ENCODE measurements around the gene IGF1R. TPM values are rescaled to one million over a fixed set of nuclear protein-coding genes. Genes with fewer than 3 reads are reported as not detected.

Gene IGF1R
- total and polyA plus RNA-seq, 2 of the 13 experiments (the other 11 are each of a cell fraction or from before 2014, with no cell fraction given), result 15.9 to 18.4 TPM

GRCh38 chr15:98812716-98813446 is 164.5 kb downstream of the IGF1R start (continued):
- TF ChIP-seq SAFB2 (CRISPR knock-in tag; IDR thresholded peaks at IDR 0.05; ENCODE audit: borderline replicate concordance, low read depth), result no peak
- no peak for TF ChIP-seq RBAK (CRISPR knock-in tag; IDR thresholded peaks at IDR 0.05)
- TF ChIP-seq TOPORS (CRISPR knock-in tag; IDR thresholded peaks at IDR 0.05), result no peak
- TF ChIP-seq SIX4 (CRISPR knock-in tag; IDR thresholded peaks at IDR 0.05), result 0 out of 2 replicates have a peak, but pooled peaks have one; percentile 46
- TF ChIP-seq ZBTB10 (CRISPR knock-in tag; IDR thresholded peaks at IDR 0.05; ENCODE audit: borderline replicate concordance), result no peak
- TF ChIP-seq KDM5B (CRISPR knock-in tag; IDR thresholded peaks at IDR 0.05; ENCODE audit: borderline replicate concordance), result no peak
- TF ChIP-seq ZNF343 (CRISPR knock-in tag; IDR thresholded peaks at IDR 0.05), result no peak
- TF ChIP-seq SRSF4 (IDR thresholded peaks at IDR 0.05; ENCODE audit: low read depth, low read length, poor library complexity, severe bottlenecking), result no peak
- no peak for TF ChIP-seq RAD21 (CRISPR knock-in tag; IDR thresholded peaks at IDR 0.05)
- TF ChIP-seq CBFB (CRISPR knock-in tag; IDR thresholded peaks at IDR 0.05), result 0 out of 2 replicates have a peak, but pooled peaks have one; percentile 34
- no peak for TF ChIP-seq U2AF2 (IDR thresholded peaks at IDR 0.05; ENCODE audit: low read depth, low read length)
- TF ChIP-seq ZBTB44 (CRISPR knock-in tag; IDR thresholded peaks at IDR 0.05), result no peak
- TF ChIP-seq ZNF275 (CRISPR knock-in tag; IDR thresholded peaks at IDR 0.05; ENCODE audit: borderline replicate concordance), result no peak
- no peak for TF ChIP-seq MTA3 (CRISPR knock-in tag; IDR thresholded peaks at IDR 0.05)
- TF ChIP-seq AFF4 (CRISPR knock-in tag; IDR thresholded peaks at IDR 0.05), result no peak
- TF ChIP-seq ZNF549 (CRISPR knock-in tag; IDR thresholded peaks at IDR 0.05), result no peak
- TF ChIP-seq ATF7-NPFF (CRISPR knock-in tag; IDR thresholded peaks at IDR 0.05; ENCODE audit: low read depth), result no peak
- TF ChIP-seq ZNF329 (CRISPR knock-in tag; IDR thresholded peaks at IDR 0.05; ENCODE audit: low read depth), result no peak
- 0 out of 2 replicates have a peak, but pooled peaks have one; percentile 48 for TF ChIP-seq YEATS4 (CRISPR knock-in tag; IDR thresholded peaks at IDR 0.05; ENCODE audit: borderline replicate concordance)
- TF ChIP-seq ZNF883 (CRISPR knock-in tag; IDR thresholded peaks at IDR 0.05; ENCODE audit: not compliant biosample characterization), result no peak
